Measurements from ENCODE around the gene LRCH3.

Gene LRCH3

DNA sequence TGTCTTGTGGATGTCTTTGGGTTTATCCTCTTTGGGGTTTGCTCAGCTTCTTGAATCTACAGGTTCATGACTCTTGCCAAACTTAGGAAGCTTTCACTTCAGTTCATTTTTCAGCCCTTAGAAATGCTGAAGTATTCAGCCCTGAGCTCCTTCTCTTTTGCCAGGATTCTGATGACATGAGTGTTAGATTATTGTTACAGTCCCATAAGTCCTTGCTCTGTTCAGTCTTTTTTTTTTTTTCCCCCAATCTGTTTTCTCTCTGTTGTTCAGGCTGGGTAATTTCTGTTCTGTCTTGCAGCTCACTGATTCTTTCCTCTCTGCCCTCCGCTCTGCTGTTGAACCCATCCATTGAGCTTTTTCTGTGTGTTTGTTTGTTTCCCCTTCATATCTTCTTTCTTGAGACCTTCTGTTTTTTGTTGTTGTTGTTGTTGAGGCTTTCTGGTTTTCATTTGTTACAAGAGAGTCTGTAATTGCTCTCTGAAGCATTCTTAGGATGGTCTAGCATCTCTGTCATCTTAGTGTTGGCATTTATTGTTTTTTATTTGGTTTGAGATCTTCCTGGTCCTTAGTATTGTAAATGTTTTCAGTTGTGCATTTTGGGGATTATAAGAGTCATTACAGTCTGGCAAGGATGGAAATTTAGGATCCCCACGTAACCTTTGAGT is 18.4 kb downstream of the LRCH3 start:
- Histone ChIP-seq H3K9me3 (ENCODE audit: control insufficient read depth, insufficient read depth, low read length) (no peaks in the 10 kb centered on the region), H3K79me2 (ENCODE audit: control insufficient read depth, low read length) (peaks cover 86% of the 10 kb centered on the region), H3K27me3 (ENCODE audit: control insufficient read depth, low read length) (no peaks in the 10 kb centered on the region), H3F3A (ENCODE audit: control insufficient read depth, insufficient read depth) (0 out of 2 replicates have a peak, but pooled peaks cover 6% of the 10 kb centered on the region), H4K20me1 (ENCODE audit: control insufficient read depth, insufficient read depth, low read depth, low read length) (peaks cover 9% of the 10 kb centered on the region; the same call in 1 of the 2 replicates), H3K4me3 (ENCODE audit: low read length) (no peak overlapping the region), H3K27ac (ENCODE audit: low read depth, low read length) (no peak overlapping the region), H3K36me3 (ENCODE audit: control insufficient read depth, low read length) (peaks cover 1% of the 10 kb centered on the region), H3K9me2 (replicated peaks; ENCODE audit: control insufficient read depth, low read length) (no peaks in the 10 kb centered on the region), H3K4me1 (ENCODE audit: control insufficient read depth, low read length) (peaks cover 11% of the 10 kb centered on the region), H3K4me2 (ENCODE audit: low read length) (no peak overlapping the region)
- TF ChIP-seq CTCF (IDR thresholded peaks at IDR 0.05; ENCODE audit: low read depth, low read length, poor library complexity, severe bottlenecking) (no peak), EZH2phosphoT487 (IDR thresholded peaks at IDR 0.05; ENCODE audit: borderline replicate concordance, low read length) (no peak)

DNA sequence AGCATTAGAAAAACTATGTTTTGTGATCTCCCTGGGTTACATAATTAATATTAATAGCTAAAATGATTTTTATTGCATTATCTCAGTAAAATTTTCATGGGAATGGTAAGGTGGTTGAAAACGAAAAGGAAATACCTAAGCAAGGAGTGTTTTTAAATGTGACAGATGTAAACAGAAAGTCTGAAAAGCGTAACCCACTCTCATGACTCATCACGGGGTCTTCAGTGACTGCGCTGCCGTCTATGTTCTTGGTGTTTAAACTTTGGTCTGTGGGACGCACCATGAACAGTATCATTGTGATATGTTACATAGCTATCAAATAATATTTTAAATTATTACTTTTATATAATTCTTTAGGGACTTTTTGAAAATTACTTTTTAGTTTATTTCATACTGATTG is 19.8 kb downstream of the LRCH3 start:
- peaks cover 83% of the 10 kb centered on the region for H3K79me2 ChIP-seq (ENCODE audit: control insufficient read depth, low read length)

GRCh38 chr3:197811343-197811742 is 20.3 kb downstream of the LRCH3 start:
- TF ChIP-seq CTCF (IDR thresholded peaks at IDR 0.05; ENCODE audit: low read depth, low read length, poor library complexity, severe bottlenecking) (no peak), EZH2phosphoT487 (IDR thresholded peaks at IDR 0.05; ENCODE audit: borderline replicate concordance, low read length) (no peak)
- peaks cover 11% of the 10 kb centered on the region for H3K4me1 ChIP-seq (ENCODE audit: control insufficient read depth, low read length)
- no peak overlapping the region for H3K4me3 ChIP-seq (ENCODE audit: low read length)
- H3F3A ChIP-seq (ENCODE audit: control insufficient read depth, insufficient read depth), result 0 out of 2 replicates have a peak, but pooled peaks cover 6% of the 10 kb centered on the region
- peaks cover 79% of the 10 kb centered on the region for H3K79me2 ChIP-seq (ENCODE audit: control insufficient read depth, low read length)
- H4K20me1 ChIP-seq (ENCODE audit: control insufficient read depth, insufficient read depth, low read depth, low read length), result peaks cover 12% of the 10 kb centered on the region
- H3K9me2 ChIP-seq (replicated peaks; ENCODE audit: control insufficient read depth, low read length), result no peaks in the 10 kb centered on the region
- no peaks in the 10 kb centered on the region for H3K9me3 ChIP-seq (ENCODE audit: control insufficient read depth, insufficient read depth, low read length)
- H3K36me3 ChIP-seq (ENCODE audit: control insufficient read depth, low read length), result peaks cover 7% of the 10 kb centered on the region
- H3K27me3 ChIP-seq (ENCODE audit: control insufficient read depth, low read length), result no peaks in the 10 kb centered on the region
- H3K27ac ChIP-seq (ENCODE audit: low read depth, low read length), result no peak overlapping the region
- no peak overlapping the region for H3K4me2 ChIP-seq (ENCODE audit: low read length)

More for the DNA sequence above, 19.8 kb downstream of the LRCH3 start:
- Histone ChIP-seq H3F3A (ENCODE audit: control insufficient read depth, insufficient read depth) (0 out of 2 replicates have a peak, but pooled peaks cover 6% of the 10 kb centered on the region), H3K4me3 (ENCODE audit: low read length) (no peak overlapping the region), H4K20me1 (ENCODE audit: control insufficient read depth, insufficient read depth, low read depth, low read length) (peaks cover 12% of the 10 kb centered on the region), H3K36me3 (ENCODE audit: control insufficient read depth, low read length) (peaks cover 7% of the 10 kb centered on the region), H3K27me3 (ENCODE audit: control insufficient read depth, low read length) (no peaks in the 10 kb centered on the region), H3K27ac (ENCODE audit: low read depth, low read length) (no peak overlapping the region), H3K4me2 (ENCODE audit: low read length) (no peak overlapping the region), H3K4me1 (ENCODE audit: control insufficient read depth, low read length) (peaks cover 11% of the 10 kb centered on the region), H3K9me3 (ENCODE audit: control insufficient read depth, insufficient read depth, low read length) (no peaks in the 10 kb centered on the region), H3K9me2 (replicated peaks; ENCODE audit: control insufficient read depth, low read length) (no peaks in the 10 kb centered on the region)
- TF ChIP-seq EZH2phosphoT487 (IDR thresholded peaks at IDR 0.05; ENCODE audit: borderline replicate concordance, low read length) (no peak), CTCF (IDR thresholded peaks at IDR 0.05; ENCODE audit: low read depth, low read length, poor library complexity, severe bottlenecking) (no peak)
